Hepatocyte (in vitro differentiated cells): Measurements from ENCODE around the gene SGTB. TPM values are rescaled to one million over a fixed set of nuclear protein-coding genes. Genes with fewer than 3 reads are reported as not detected.

Source experiments
- DNase-seq: peaks from one replicate; pipeline ENCODE4 v3.0.0-alpha.2; 2016; ENCODE audit warnings: low spot score
- H2AFZ ChIP-seq: fragments of 200-600 bp; sonication (generic); 2 replicates; pipeline ENCODE4 v1.6.0; 2016; ENCODE audit warnings: antibody characterized with exemption, mild to moderate bottlenecking
- H3K27ac ChIP-seq: fragments of 200-600 bp; sonication (generic); 2 replicates; pipeline ENCODE4 v1.5.1; 2016; ENCODE audit warnings: mild to moderate bottlenecking
- H3K27me3 ChIP-seq: fragments of 200-600 bp; sonication (generic); 2 replicates; pipeline ENCODE4 v1.6.1; 2016
- H3K36me3 ChIP-seq: fragments of 200-600 bp; sonication (generic); replicated peaks from 2 replicates; pipeline ENCODE4 v1.5.1; 2016; ENCODE audit warnings: low read depth; ENCODE audit not compliant: insufficient read depth
- H3K4me1 ChIP-seq: fragments of 200-600 bp; sonication (generic); 2 replicates; pipeline ENCODE4 v1.5.1; 2016; ENCODE audit warnings: mild to moderate bottlenecking, moderate library complexity; ENCODE audit not compliant: insufficient read depth
- H3K4me2 ChIP-seq: fragments of 200-600 bp; sonication (generic); 2 replicates; pipeline ENCODE4 v1.6.0; 2016
- H3K4me3 ChIP-seq: fragments of 200-600 bp; sonication (generic); 2 replicates; pipeline ENCODE4 v1.5.1; 2016; ENCODE audit warnings: mild to moderate bottlenecking
- H3K79me2 ChIP-seq: fragments of 200-600 bp; sonication (generic); 2 replicates; pipeline ENCODE4 v1.6.0; 2017; ENCODE audit warnings: mild to moderate bottlenecking
- H3K9me2 ChIP-seq: fragments of 200-600 bp; sonication (generic); replicated peaks from 2 replicates; pipeline ENCODE4 v1.6.0; 2017; ENCODE audit warnings: mild to moderate bottlenecking; ENCODE audit not compliant: insufficient read depth
- H3K9me3 ChIP-seq: fragments of 200-600 bp; sonication (generic); 2 replicates; pipeline ENCODE4 v1.5.1; 2016; ENCODE audit warnings: low read depth, mild to moderate bottlenecking
- H4K20me1 ChIP-seq: fragments of 200-600 bp; sonication (generic); 2 replicates; pipeline ENCODE4 v1.6.0; 2016; ENCODE audit warnings: mild to moderate bottlenecking; ENCODE audit not compliant: insufficient read depth, poor library complexity, severe bottlenecking
- EZH2 ChIP-seq: fragments of 200-600 bp; sonication (generic); IDR thresholded peaks from 2 replicates; pipeline ENCODE4 v1.6.1; 2016; ENCODE audit warnings: antibody characterized with exemption, mild to moderate bottlenecking, borderline replicate concordance
- EZH2phosphoT487 ChIP-seq: fragments of 200-600 bp; sonication (generic); IDR thresholded peaks from one replicate; pipeline ENCODE4 v1.6.1; 2018; ENCODE audit warnings: antibody characterized with exemption, mild to moderate bottlenecking, low read depth, moderate library complexity; ENCODE audit not compliant: unreplicated experiment, severe bottlenecking
- WGBS: methylation state at CpG from one replicate; pipeline ENCODE4 v1.1.6; 2016; ENCODE audit warnings: low lambda C conversion rate; ENCODE audit errors: missing lambda C conversion rate; 5-methylcytosine and 5-hydroxymethylcytosine counted together
- polyA plus RNA-seq: library from polyadenylated mRNA; unstranded; fragments of >200 nt; fragmentation: Nextera tagmentation; extraction: Ambion mirVana; gene quantifications from 2 replicates; pipeline ENCODE4 v1.2.1, GENCODE V29; 2016
- total RNA-seq: library from RNA; depleted of rRNA; stranded (reverse); fragments of >200 nt; gene quantifications from 2 replicates; pipeline ENCODE4 v1.2.3, GENCODE V29; 2014
- TF ChIP-seq, protein P1 (sequence below): fragments of 200-600 bp; sonication (generic); IDR thresholded peaks from 2 replicates; pipeline ENCODE4 v1.5.1; 2016; ENCODE audit warnings: antibody characterized with exemption, mild to moderate bottlenecking; ENCODE audit not compliant: poor library complexity

SGTB gene
- total and polyA plus RNA-seq, 2 experiments from 2014 or later, result 3.6 to 9.0 TPM

DNA sequence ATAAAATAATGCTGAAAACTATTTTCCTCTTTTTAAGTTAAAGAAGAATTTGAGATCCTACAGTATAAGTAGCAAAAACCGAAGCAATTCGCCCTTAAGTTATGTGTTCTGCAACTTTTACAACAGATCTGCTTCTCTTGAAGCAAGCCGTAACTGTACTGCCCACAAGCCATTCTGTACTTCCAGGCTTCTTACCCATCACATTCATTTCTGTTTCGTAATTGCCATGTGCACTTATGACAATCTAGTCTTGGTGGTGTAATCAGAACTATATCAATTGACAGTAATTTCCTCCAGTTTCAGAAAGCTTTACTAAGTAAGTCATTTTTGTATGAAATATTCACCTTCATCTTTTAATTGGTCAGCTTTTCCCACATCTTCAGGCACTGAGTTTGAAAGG is 13.8 kb downstream of the SGTB start:
- no peaks in the 10 kb centered on the region for H3K27me3 ChIP-seq
- no peak overlapping the region for H3K27ac ChIP-seq
- no peaks in the 10 kb centered on the region for H3K9me3 ChIP-seq
- no peak overlapping the region for H3K4me3 ChIP-seq
- H3K36me3 ChIP-seq, result no peaks in the 10 kb centered on the region
- H3K4me2 ChIP-seq, result no peak overlapping the region
- no peaks in the 10 kb centered on the region for H3K79me2 ChIP-seq
- H3K9me2 ChIP-seq, result no peaks in the 10 kb centered on the region
- DNase-seq, result no peak
- WGBS, result 85% methylated on average over 4 of the region's 4 CpGs
- H2AFZ ChIP-seq, result no peak overlapping the region
- TF ChIP-seq EZH2phosphoT487 (no peak), EZH2 (no peak)
- TF ChIP-seq, protein P1, sequence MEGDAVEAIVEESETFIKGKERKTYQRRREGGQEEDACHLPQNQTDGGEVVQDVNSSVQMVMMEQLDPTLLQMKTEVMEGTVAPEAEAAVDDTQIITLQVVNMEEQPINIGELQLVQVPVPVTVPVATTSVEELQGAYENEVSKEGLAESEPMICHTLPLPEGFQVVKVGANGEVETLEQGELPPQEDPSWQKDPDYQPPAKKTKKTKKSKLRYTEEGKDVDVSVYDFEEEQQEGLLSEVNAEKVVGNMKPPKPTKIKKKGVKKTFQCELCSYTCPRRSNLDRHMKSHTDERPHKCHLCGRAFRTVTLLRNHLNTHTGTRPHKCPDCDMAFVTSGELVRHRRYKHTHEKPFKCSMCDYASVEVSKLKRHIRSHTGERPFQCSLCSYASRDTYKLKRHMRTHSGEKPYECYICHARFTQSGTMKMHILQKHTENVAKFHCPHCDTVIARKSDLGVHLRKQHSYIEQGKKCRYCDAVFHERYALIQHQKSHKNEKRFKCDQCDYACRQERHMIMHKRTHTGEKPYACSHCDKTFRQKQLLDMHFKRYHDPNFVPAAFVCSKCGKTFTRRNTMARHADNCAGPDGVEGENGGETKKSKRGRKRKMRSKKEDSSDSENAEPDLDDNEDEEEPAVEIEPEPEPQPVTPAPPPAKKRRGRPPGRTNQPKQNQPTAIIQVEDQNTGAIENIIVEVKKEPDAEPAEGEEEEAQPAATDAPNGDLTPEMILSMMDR, result no peak
- H3K4me1 ChIP-seq, result peaks cover 4% of the 10 kb centered on the region
- no peaks in the 10 kb centered on the region for H4K20me1 ChIP-seq

DNA sequence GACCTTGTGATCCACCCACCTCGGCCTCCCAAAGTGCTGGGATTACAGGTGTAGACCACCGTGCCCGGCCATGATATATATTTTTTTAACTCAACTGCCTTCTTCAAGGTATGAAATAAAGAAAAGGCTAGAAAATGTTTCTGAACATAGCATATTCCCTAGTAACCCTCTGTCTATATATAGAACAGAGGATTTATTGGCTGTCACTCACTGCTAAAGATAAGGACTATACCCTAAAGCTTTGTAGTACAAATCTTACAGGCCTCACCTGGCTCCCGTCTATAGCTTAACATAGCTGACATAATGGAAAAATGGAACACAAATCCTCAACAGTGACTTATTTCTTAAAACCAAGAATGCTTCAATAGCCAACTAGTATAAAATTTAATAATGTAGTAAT is 14.2 kb downstream of the SGTB start:
- Histone ChIP-seq H3K9me2 (no peaks in the 10 kb centered on the region), H3K4me1 (peaks cover 4% of the 10 kb centered on the region), H3K4me2 (no peak overlapping the region), H3K27me3 (no peaks in the 10 kb centered on the region), H3K4me3 (no peak overlapping the region), H3K36me3 (no peaks in the 10 kb centered on the region), H3K27ac (no peak overlapping the region), H4K20me1 (no peaks in the 10 kb centered on the region), H3K79me2 (no peaks in the 10 kb centered on the region), H3K9me3 (no peaks in the 10 kb centered on the region), H2AFZ (no peak overlapping the region)
- TF ChIP-seq EZH2 (no peak), EZH2phosphoT487 (no peak)
- TF ChIP-seq, protein P1, result no peak
- 88% methylated on average over 4 of the region's 4 CpGs for WGBS
- DNase-seq, result peak; percentile 8

GRCh38 chr5:65704621-65705239 is 17.2 kb downstream of the SGTB start:
- H3K9me3 ChIP-seq, result no peaks in the 10 kb centered on the region
- 70% methylated on average over 2 of the region's 2 CpGs for whole genome bisulfite sequencing
- TF ChIP-seq EZH2phosphoT487 (no peak), EZH2 (no peak)
- TF ChIP-seq, protein P1, result no peak
- no peak overlapping the region for H3K27ac ChIP-seq
- H3K9me2 ChIP-seq, result no peaks in the 10 kb centered on the region
- no peak for DNase-seq
- peaks cover 4% of the 10 kb centered on the region for H3K4me1 ChIP-seq
- H3K79me2 ChIP-seq, result no peaks in the 10 kb centered on the region
- H3K4me2 ChIP-seq, result no peak overlapping the region
- no peak overlapping the region for H3K4me3 ChIP-seq
- no peaks in the 10 kb centered on the region for H4K20me1 ChIP-seq
- H3K36me3 ChIP-seq, result no peaks in the 10 kb centered on the region
- H3K27me3 ChIP-seq, result no peaks in the 10 kb centered on the region
- no peak overlapping the region for H2AFZ ChIP-seq
